Endothelial cell of umbilical vein (primary cell): ENCODE results near the gene MSX2. TPM values are rescaled to one million over a fixed set of nuclear protein-coding genes. Genes with fewer than 3 reads are reported as not detected.
A peak's percentile ranks its signal among the peaks of the same experiment; 100 is the strongest.

Experiments used
- Bru-seq: library from RNA; stranded (reverse); fragments of 400-500 nt; gene quantifications from one replicate; lab custom pipeline; 2021; lab: Mats Ljungman, UMichigan
- BruChase-seq, 2 experiments: library from RNA; stranded (reverse); fragments of 400-500 nt; gene quantifications; one replicate each; lab custom pipeline; 2021; lab: Mats Ljungman, UMichigan
- BruUV-seq: library from RNA; stranded (reverse); fragments of 400-500 nt; replicated peaks from 2 replicates; lab custom pipeline; 2021; lab: Mats Ljungman, UMichigan
- CTCF ChIA-PET: fragments of 300-600, 350-600 bp; sonication (Branson Sonifier 250); formaldehyde crosslinking; loops from one replicate; lab custom pipeline; 2021; ENCODE audit warnings: antibody characterized with exemption, inconsistent platforms; lab: Charles Lee
- POLR2A ChIA-PET: fragments of 300-600, 350-600 bp; sonication (Branson Sonifier 250); formaldehyde crosslinking; loops from one replicate; lab custom pipeline; 2021; ENCODE audit warnings: antibody characterized with exemption, inconsistent platforms; lab: Charles Lee
- DNase-seq: peaks from one replicate; pipeline ENCODE4 v3.0.0-alpha.2; 2011; ENCODE audit warnings: low read depth, low spot score
- FAIRE-seq: peaks from 2 replicates; lab custom pipeline; 2011; peaks lifted over from hg19 to GRCh38; lab: Jason Lieb, UNC
- H2AFZ ChIP-seq: 2 replicates; pipeline ENCODE4 v1.6.0; 2012; ENCODE audit warnings: low read depth, low read length, control low read depth, inconsistent platforms
- H3K27ac ChIP-seq: 2 replicates; pipeline ENCODE4 v1.5.1; 2011; ENCODE audit warnings: low read depth, mild to moderate bottlenecking, control low read depth, low read length, moderate library complexity; ENCODE audit not compliant: insufficient read depth
- H3K27me3 ChIP-seq, 2 experiments: 2 replicates each; pipeline versions ENCODE4 v1.6.0 to v1.6.1; 2011; ENCODE audit warnings: low read length in 2 of 2, mixed read lengths in 1 of 2; ENCODE audit not compliant: control insufficient read depth in 2 of 2, insufficient read depth in 2 of 2
- H3K36me3 ChIP-seq, 2 experiments: 2 replicates in 1 of 2; 3 replicates in 1 of 2; pipeline ENCODE4 v1.5.1; 2011; ENCODE audit warnings: low read length in 2 of 2, mild to moderate bottlenecking in 1 of 2, moderate library complexity in 1 of 2; ENCODE audit not compliant: control insufficient read depth in 2 of 2, insufficient read depth in 2 of 2; ENCODE audit errors: extremely low read depth in 1 of 2
- H3K4me1 ChIP-seq: 3 replicates; pipeline ENCODE4 v1.5.1; 2011; ENCODE audit warnings: mild to moderate bottlenecking, low read length; ENCODE audit not compliant: control insufficient read depth, insufficient read depth; ENCODE audit errors: extremely low read depth
- H3K4me2 ChIP-seq: 2 replicates; pipeline ENCODE4 v1.6.1; 2011; ENCODE audit warnings: low read length, control low read depth, mixed read lengths; ENCODE audit not compliant: insufficient read depth
- H3K4me3 ChIP-seq, 3 experiments: fragments of 200-600 bp in 1 of 3; sonication (generic), shearing (Covaris generic) in 1 of 3; replicated peaks in 1 of 3; 2 replicates each; pipeline ENCODE4 v1.5.1; 2011 to 2016; ENCODE audit warnings: control low read depth in 3 of 3, low read length in 3 of 3, mild to moderate bottlenecking in 2 of 3, inconsistent platforms in 1 of 3, low read depth in 1 of 3, moderate library complexity in 1 of 3; ENCODE audit not compliant: insufficient read depth in 1 of 3
- H3K79me2 ChIP-seq: 2 replicates; pipeline ENCODE4 v1.6.0; 2012; ENCODE audit warnings: low read length, inconsistent platforms; ENCODE audit not compliant: control insufficient read depth, insufficient read depth
- H3K9ac ChIP-seq: replicated peaks from 2 replicates; pipeline ENCODE3; 2011; ENCODE audit warnings: low read length, control low read depth; ENCODE audit not compliant: insufficient read depth; ENCODE audit errors: extremely low read depth
- H3K9me1 ChIP-seq: replicated peaks from 3 replicates; pipeline ENCODE4 v1.6.0; 2011; ENCODE audit warnings: mild to moderate bottlenecking, low read length; ENCODE audit not compliant: control insufficient read depth, insufficient read depth; ENCODE audit errors: extremely low read depth
- H3K9me3 ChIP-seq: replicated peaks from 2 replicates; pipeline ENCODE4 v1.5.1; 2012; ENCODE audit warnings: low read length, inconsistent platforms; ENCODE audit not compliant: control insufficient read depth, insufficient read depth
- H4K20me1 ChIP-seq: replicated peaks from 2 replicates; pipeline ENCODE3; 2011; ENCODE audit warnings: mild to moderate bottlenecking, low read length; ENCODE audit not compliant: control insufficient read depth, insufficient read depth; ENCODE audit errors: extremely low read depth
- EZH2 ChIP-seq: IDR thresholded peaks from 2 replicates; pipeline ENCODE4 v1.6.1; 2012; ENCODE audit warnings: borderline replicate concordance, low read depth, mild to moderate bottlenecking, moderate library complexity, low read length, inconsistent platforms; ENCODE audit not compliant: severe bottlenecking
- GATA2 ChIP-seq: IDR thresholded peaks from 2 replicates; pipeline ENCODE4 v1.7.0; 2011; ENCODE audit warnings: low read depth, mild to moderate bottlenecking, moderate library complexity, mixed read lengths, low read length; ENCODE audit not compliant: insufficient read length, insufficient read depth
- MYC ChIP-seq: IDR thresholded peaks from one replicate; pipeline ENCODE4 v1.6.1; 2011; ENCODE audit warnings: mild to moderate bottlenecking, low read depth, low read length
- POLR2A ChIP-seq: IDR thresholded peaks from 2 replicates; pipeline ENCODE4 v1.6.1; 2012; ENCODE audit warnings: low read depth, mild to moderate bottlenecking, control low read depth, low read length
- POLR2AphosphoS5 ChIP-seq: IDR thresholded peaks from 2 replicates; pipeline ENCODE4 v1.6.1; 2012; ENCODE audit warnings: low read depth, mild to moderate bottlenecking, control low read depth, low read length, moderate library complexity; ENCODE audit not compliant: insufficient read depth
- dilution Hi-C: fragments of 300-500 bp; cut with MboI; formaldehyde crosslinking; loops from one replicate; pipeline ENCODE4 v1.15.0; 2019; ENCODE audit warnings: low sequenced_read_pairs; ENCODE audit not compliant: extremely low pct_ligation_motif_present
- intact Hi-C: fragments of 100-400 bp; cut with micrococcal nuclease; formaldehyde crosslinking; loops from one replicate; pipeline ENCODE4 v1.10.0; 2022
- long read RNA-seq: library from polyadenylated mRNA; stranded (forward); transcript quantifications from one replicate; pipeline ENCODE4 v2.0.0, GENCODE V29; 2021
- polyA minus RNA-seq, 3 experiments: library from RNA; depleted of rRNA, polyadenylated mRNA; stranded (reverse); fragments of >200 nt; gene quantifications; 1 replicate in 1 of 3; 2 replicates in 2 of 3; pipeline ENCODE4 v1.2.3, GENCODE V29; 2011
- polyA plus RNA-seq, 4 experiments: library from polyadenylated mRNA; depleted of rRNA in 3 of 4; stranded (reverse) in 3 of 4; unstranded in 1 of 4; fragments of >200 nt; gene quantifications; 2 replicates each; pipeline versions ENCODE4 v1.2.1 to v1.2.3, GENCODE V29; 2011 to 2012; ENCODE audit warnings: missing spikeins in 1 of 4
- total RNA-seq: library from RNA; stranded (reverse); gene quantifications from 2 replicates; pipeline ENCODE4 v1.2.3, GENCODE V29; 2021
- TF ChIP-seq, protein P1 (sequence below): IDR thresholded peaks from 2 replicates; pipeline ENCODE4 v1.6.1; 2011; ENCODE audit not compliant: insufficient read depth, insufficient read length

The MSX2 gene
- total RNA-seq, result not detected in 2 replicates
- not detected in 2 replicates for polyA plus RNA-seq
- polyA plus RNA-seq (2011; cell fraction: cytosol; rRNA removed), result not detected in 2 replicates
- not detected in 2 replicates for polyA plus RNA-seq (2011; cell fraction: nucleus; rRNA removed)
- not detected in 2 replicates for polyA plus RNA-seq (2012)
- not detected in 2 replicates for polyA minus RNA-seq
- 0.41 TPM for polyA minus RNA-seq (2011; cell fraction: cytosol; rRNA and poly(A)+ RNA removed)
- polyA minus RNA-seq (2011; cell fraction: nucleus; rRNA and poly(A)+ RNA removed), result not detected in 2 replicates
- not detected for Bru-seq, nascent RNA
- BruChase-seq, experiment 1, labeled RNA remaining after a 6-hour chase, result not detected
- percentile 11 among the genes with signal in this experiment for BruChase-seq, experiment 2, labeled RNA remaining after a 2-hour chase
- long read RNA-seq, result 0 reads

DNA sequence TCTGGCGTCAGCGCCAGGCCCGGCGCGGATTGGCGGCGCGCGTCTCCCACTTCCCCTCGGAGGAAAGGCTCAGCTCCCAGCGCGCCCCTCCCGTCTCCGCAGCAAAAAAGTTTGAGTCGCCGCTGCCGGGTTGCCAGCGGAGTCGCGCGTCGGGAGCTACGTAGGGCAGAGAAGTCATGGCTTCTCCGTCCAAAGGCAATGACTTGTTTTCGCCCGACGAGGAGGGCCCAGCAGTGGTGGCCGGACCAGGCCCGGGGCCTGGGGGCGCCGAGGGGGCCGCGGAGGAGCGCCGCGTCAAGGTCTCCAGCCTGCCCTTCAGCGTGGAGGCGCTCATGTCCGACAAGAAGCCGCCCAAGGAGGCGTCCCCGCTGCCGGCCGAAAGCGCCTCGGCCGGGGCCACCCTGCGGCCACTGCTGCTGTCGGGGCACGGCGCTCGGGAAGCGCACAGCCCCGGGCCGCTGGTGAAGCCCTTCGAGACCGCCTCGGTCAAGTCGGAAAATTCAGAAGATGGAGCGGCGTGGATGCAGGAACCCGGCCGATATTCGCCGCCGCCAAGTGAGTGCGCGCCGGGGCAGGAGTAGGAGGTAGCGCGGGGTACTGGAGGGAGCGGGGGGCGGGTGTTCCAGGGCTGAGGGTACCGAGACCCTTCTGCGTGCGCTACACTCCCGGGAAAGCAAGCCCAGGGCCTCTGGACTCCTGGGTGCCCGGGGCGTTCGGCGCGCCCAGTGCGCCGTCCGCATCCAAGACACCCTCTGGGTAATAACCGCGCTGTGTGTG lies at the start of gene MSX2:
Gene MSX2, plus strand, starts transcription at position 99 of the 777 bp plus-strand sequence. Its CDS starts 78 bp downstream, at position 177.
- H3K4me3 ChIP-seq, result no peak within 1 kb of the TSS
- TF ChIP-seq EZH2 (peak; percentile 43), POLR2A (no peak)
- POLR2A ChIA-PET, result no interaction called here
- FAIRE-seq (no peak), DNase-seq (peak; percentile 13)
- H2AFZ ChIP-seq, result peak within 1 kb of the TSS; percentile 19
- H3K9ac ChIP-seq, result no peak within 1 kb of the TSS
- H3K27ac ChIP-seq, result no peak within 1 kb of the TSS
- H3K4me1 ChIP-seq, result no peaks in the 10 kb centered on the region
- H3K9me1 ChIP-seq, result no peaks in the 10 kb centered on the region
- H3K36me3 ChIP-seq, result no peaks in the 10 kb centered on the region
- no peaks in the 10 kb centered on the region for H4K20me1 ChIP-seq
- no TSS peak for BruUV-seq
- H3K4me2 ChIP-seq, result peak within 1 kb of the TSS; percentile 37
- intact Hi-C loops (no loop called here), dilution Hi-C loops (no loop called here)
- CTCF ChIA-PET, result no interaction called here
- no peaks in the 10 kb centered on the region for H3K79me2 ChIP-seq
- no peaks in the 10 kb centered on the region for H3K9me3 ChIP-seq
- H3K27me3 ChIP-seq, result peaks cover 41 to 47% of the 10 kb centered on the region in 2 experiments

DNA sequence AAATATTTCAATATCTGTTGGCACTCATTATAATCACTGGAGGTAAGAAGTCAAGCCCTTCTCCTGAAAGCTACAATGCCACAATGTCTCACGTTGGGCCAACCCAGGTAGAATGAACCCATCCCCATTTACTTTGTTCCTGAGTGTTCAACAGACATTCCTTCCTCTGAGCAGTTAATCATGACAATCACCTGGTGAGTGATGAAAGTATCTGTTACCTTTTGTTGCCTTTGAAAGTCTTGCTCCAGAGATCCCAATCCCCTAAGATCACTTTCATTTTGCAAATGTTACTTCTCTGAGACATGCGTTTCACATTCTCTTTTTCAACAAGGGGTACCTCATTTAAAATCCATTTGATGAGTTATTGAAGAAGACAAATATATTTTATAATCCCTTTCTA lies 49.3 kb upstream of the MSX2 start:
- Histone ChIP-seq H3K36me3 (no peaks in the 10 kb centered on the region), H2AFZ (no peak overlapping the region), H3K79me2 (no peaks in the 10 kb centered on the region), H3K9me1 (no peaks in the 10 kb centered on the region), H3K27ac (no peak overlapping the region), H3K4me1 (no peaks in the 10 kb centered on the region), H3K9ac (no peak overlapping the region), H3K4me3 (no peak overlapping the region), H3K27me3 (no peaks in the 10 kb centered on the region), H4K20me1 (no peaks in the 10 kb centered on the region), H3K9me3 (peaks cover 4% of the 10 kb centered on the region), H3K4me2 (no peak overlapping the region)
- DNase-seq (no peak), FAIRE-seq (no peak)
- intact Hi-C loops (no loop called here), dilution Hi-C loops (no loop called here)
- BruUV-seq, result no TSS peak
- CTCF ChIA-PET, result interaction anchor here (0.7 kb wide), 1 partner anchor 191 kb away, joined by 3 read pairs; no protein-coding TSS in a partner anchor
- POLR2A ChIA-PET, result no interaction called here
- TF ChIP-seq POLR2AphosphoS5 (no peak), MYC (no peak), POLR2A (no peak), GATA2 (no peak)
- TF ChIP-seq, protein P1, sequence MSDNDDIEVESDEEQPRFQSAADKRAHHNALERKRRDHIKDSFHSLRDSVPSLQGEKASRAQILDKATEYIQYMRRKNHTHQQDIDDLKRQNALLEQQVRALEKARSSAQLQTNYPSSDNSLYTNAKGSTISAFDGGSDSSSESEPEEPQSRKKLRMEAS, result no peak
